B cell (primary cell): ENCODE measurements around the gene PEX1. TPM values are rescaled to one million over a fixed set of nuclear protein-coding genes. Genes with fewer than 3 reads are reported as not detected.

ENCODE experiments used
- ATAC-seq: fragments of 200-7000 bp; cut with Tn5 transposase; one replicate; pipeline ENCODE4 v1.10.0; 2021; ENCODE audit warnings: low read depth, mild to moderate bottlenecking, moderate number of reproducible peaks, moderate library complexity
- CTCF ChIA-PET: fragments of 350-600 bp; sonication (Branson Sonifier 250); formaldehyde crosslinking; loops from one replicate; lab custom pipeline; 2021; ENCODE audit warnings: antibody characterized with exemption, inconsistent platforms; lab: Charles Lee
- POLR2A ChIA-PET: fragments of 350-600 bp; sonication (Branson Sonifier 250); formaldehyde crosslinking; loops from one replicate; lab custom pipeline; 2021; ENCODE audit warnings: antibody characterized with exemption; lab: Charles Lee
- DNase-seq: peaks from one replicate; pipeline ENCODE4 v3.0.0; 2013
- H2AFZ ChIP-seq: 2 replicates; pipeline ENCODE4 v1.6.1; 2012; ENCODE audit warnings: mild to moderate bottlenecking, low read depth, low read length; ENCODE audit not compliant: insufficient read depth, poor library complexity, severe bottlenecking
- H3K27ac ChIP-seq, 2 donors: 1 replicate in 1 of 2; 2 replicates in 1 of 2; pipeline ENCODE4 v1.5.1; 2012 to 2013; ENCODE audit warnings: low read length in 2 of 2, mild to moderate bottlenecking in 2 of 2, moderate library complexity in 1 of 2
- H3K27me3 ChIP-seq, 4 experiments: fragments of 200-600 bp in 1 of 4; sonication (generic) in 1 of 4; replicated peaks in 1 of 4; 1 replicate in 2 of 4; 2 replicates in 2 of 4; pipeline versions ENCODE4 v1.6.1 to v1.7.0; 2013 to 2016; ENCODE audit warnings: low read length in 3 of 4, mild to moderate bottlenecking in 2 of 4, mixed read lengths in 1 of 4, moderate library complexity in 1 of 4; ENCODE audit not compliant: insufficient read depth in 4 of 4, control insufficient read depth in 3 of 4; ENCODE audit errors: control extremely low read depth in 1 of 4
- H3K36me3 ChIP-seq, 2 experiments: replicated peaks in 1 of 2; 1 replicate in 1 of 2; 2 replicates in 1 of 2; pipeline versions ENCODE4 v1.6.1 to v1.7.1; 2013; ENCODE audit warnings: low read length in 1 of 2; ENCODE audit not compliant: insufficient read depth in 2 of 2, control insufficient read depth in 1 of 2; ENCODE audit errors: control extremely low read depth in 1 of 2, extremely low read depth in 1 of 2
- H3K4me1 ChIP-seq, 2 donors: fragments of 200-600 bp in 1 of 2; sonication (generic) in 1 of 2; 1 replicate in 1 of 2; 2 replicates in 1 of 2; pipeline versions ENCODE4 v1.5.1 to v1.6.1; 2013 to 2017; ENCODE audit warnings: low read length in 2 of 2; ENCODE audit not compliant: control insufficient read depth in 2 of 2, insufficient read depth in 2 of 2
- H3K4me2 ChIP-seq: replicated peaks from 2 replicates; pipeline ENCODE3; 2012; ENCODE audit warnings: mild to moderate bottlenecking, low read depth, low read length; ENCODE audit not compliant: poor library complexity, severe bottlenecking
- H3K4me3 ChIP-seq, 5 experiments: fragments of 200-600 bp in 1 of 5; sonication (generic) in 1 of 5; 1 replicate in 3 of 5; 2 replicates in 2 of 5; pipeline versions ENCODE4 v1.5.1 to v1.7.0; 2011 to 2016; ENCODE audit warnings: low read length in 4 of 5, mild to moderate bottlenecking in 4 of 5, low read depth in 2 of 5, control low read depth in 1 of 5, moderate library complexity in 1 of 5; ENCODE audit not compliant: insufficient read depth in 1 of 5; ENCODE audit errors: control extremely low read depth in 1 of 5, extremely low read depth in 1 of 5
- H3K79me2 ChIP-seq: fragments of 200-600 bp; sonication (generic); one replicate; pipeline ENCODE4 v1.6.0; 2016; ENCODE audit warnings: low read length; ENCODE audit not compliant: control insufficient read depth, insufficient read depth
- H3K9ac ChIP-seq: fragments of 200-600 bp; sonication (generic); 2 replicates; pipeline ENCODE4 v1.6.1; 2017; ENCODE audit warnings: mild to moderate bottlenecking, low read length, moderate library complexity
- H3K9me3 ChIP-seq, 3 donors: one replicate each; pipeline versions ENCODE4 v1.6.1 to v1.7.1; 2013; ENCODE audit warnings: low read length in 2 of 3; ENCODE audit not compliant: control insufficient read depth in 2 of 3, insufficient read depth in 1 of 3; ENCODE audit errors: control extremely low read depth in 1 of 3
- H4K20me1 ChIP-seq: 2 replicates; pipeline ENCODE4 v1.6.0; 2012; ENCODE audit warnings: mild to moderate bottlenecking, low read length; ENCODE audit not compliant: insufficient read depth, control insufficient read depth, poor library complexity, severe bottlenecking
- H3K27ac Mint-ChIP-seq: one replicate; pipeline ENCODE4 v1.8.0; 2021; ENCODE audit warnings: mixed read lengths
- H3K27me3 Mint-ChIP-seq: one replicate; pipeline ENCODE4 v1.8.0; 2021; ENCODE audit warnings: mixed read lengths
- H3K4me1 Mint-ChIP-seq: one replicate; pipeline ENCODE4 v1.8.0; 2021; ENCODE audit warnings: mixed read lengths
- H3K4me3 Mint-ChIP-seq: one replicate; pipeline ENCODE4 v1.8.0; 2021; ENCODE audit warnings: mixed read lengths
- H3K9me3 Mint-ChIP-seq: one replicate; pipeline ENCODE4 v1.8.0; 2022; ENCODE audit warnings: mixed read lengths; ENCODE audit not compliant: insufficient read depth
- EZH2 ChIP-seq: IDR thresholded peaks from 2 replicates; pipeline ENCODE4 v1.6.1; 2012; ENCODE audit warnings: borderline replicate concordance, low read depth, mild to moderate bottlenecking, moderate library complexity, low read length; ENCODE audit not compliant: insufficient read depth, poor library complexity, severe bottlenecking
- WGBS: methylation state at CpG from one replicate; pipeline ENCODE4 v1.1.5; 2013; ENCODE audit warnings: missing lambda C conversion rate; ENCODE audit not compliant: insufficient coverage; 5-methylcytosine and 5-hydroxymethylcytosine counted together
- intact Hi-C: fragments of 100-400 bp; cut with micrococcal nuclease; formaldehyde crosslinking; loops from one replicate; pipeline ENCODE4 v1.10.0; 2022
- polyA plus RNA-seq: library from polyadenylated mRNA; depleted of rRNA; stranded (reverse); fragments of >200 nt; gene quantifications from 2 replicates; pipeline ENCODE4 v1.2.3, GENCODE V29; 2012
- total RNA-seq, 2 donors: library from RNA; stranded (reverse); fragments of 120-200 nt in 1 of 2; gene quantifications; 1 replicate in 1 of 2; 2 replicates in 1 of 2; pipeline versions ENCODE4 v1.2.3 to v1.2.4, GENCODE V29; 2013 to 2022
- TF ChIP-seq, protein P1 (sequence below): fragments of 200-600 bp; IDR thresholded peaks from one replicate; pipeline ENCODE4 v1.8.0; 2022; ENCODE audit warnings: antibody characterized with exemption, mild to moderate bottlenecking

Gene PEX1
- total and polyA plus RNA-seq, 2 donors (not counting 1 experiment from before 2014, with no cell fraction given) = 26.0 to 33.7 TPM

GRCh38 chr7:92460510-92460909 is 67.8 kb downstream of the PEX1 start:
- Histone ChIP-seq H3K4me3 (no peak overlapping the region), H3K4me1 (no peaks in the 10 kb centered on the region), H4K20me1 (no peaks in the 10 kb centered on the region), H3K9ac (no peak overlapping the region), H3K27me3 (no peaks in the 10 kb centered on the region), H3K4me2 (no peak overlapping the region), H3K36me3 (peaks cover 2 to 11% of the 10 kb centered on the region in 2 experiments), H2AFZ (no peak overlapping the region), H3K79me2 (no peaks in the 10 kb centered on the region), H3K9me3 (no peaks in the 10 kb centered on the region), H3K27ac (no peak overlapping the region)
- ChIA-PET CTCF (interaction anchor here (0.6 to 1.6 kb wide), 5 partner anchors 29 to 500 kb away, joined by 3 to 12 read pairs (median 4); no protein-coding TSS in a partner anchor), POLR2A (no interaction called here)
- Mint-ChIP-seq H3K4me3 (no peak overlapping the region), H3K9me3 (no peaks in the 10 kb centered on the region), H3K27ac (no peak overlapping the region), H3K4me1 (no peaks in the 10 kb centered on the region), H3K27me3 (no peaks in the 10 kb centered on the region)
- TF ChIP-seq, protein P1, sequence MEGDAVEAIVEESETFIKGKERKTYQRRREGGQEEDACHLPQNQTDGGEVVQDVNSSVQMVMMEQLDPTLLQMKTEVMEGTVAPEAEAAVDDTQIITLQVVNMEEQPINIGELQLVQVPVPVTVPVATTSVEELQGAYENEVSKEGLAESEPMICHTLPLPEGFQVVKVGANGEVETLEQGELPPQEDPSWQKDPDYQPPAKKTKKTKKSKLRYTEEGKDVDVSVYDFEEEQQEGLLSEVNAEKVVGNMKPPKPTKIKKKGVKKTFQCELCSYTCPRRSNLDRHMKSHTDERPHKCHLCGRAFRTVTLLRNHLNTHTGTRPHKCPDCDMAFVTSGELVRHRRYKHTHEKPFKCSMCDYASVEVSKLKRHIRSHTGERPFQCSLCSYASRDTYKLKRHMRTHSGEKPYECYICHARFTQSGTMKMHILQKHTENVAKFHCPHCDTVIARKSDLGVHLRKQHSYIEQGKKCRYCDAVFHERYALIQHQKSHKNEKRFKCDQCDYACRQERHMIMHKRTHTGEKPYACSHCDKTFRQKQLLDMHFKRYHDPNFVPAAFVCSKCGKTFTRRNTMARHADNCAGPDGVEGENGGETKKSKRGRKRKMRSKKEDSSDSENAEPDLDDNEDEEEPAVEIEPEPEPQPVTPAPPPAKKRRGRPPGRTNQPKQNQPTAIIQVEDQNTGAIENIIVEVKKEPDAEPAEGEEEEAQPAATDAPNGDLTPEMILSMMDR = no peak
- no peak for TF ChIP-seq EZH2
- ATAC-seq (no peak), DNase-seq (no peak)
- intact Hi-C loops = loop anchor here (5.0 kb wide), 1 partner anchor 38 kb away; no protein-coding TSS in a partner anchor
- WGBS = 100% methylated on average over 1 of the region's 4 CpGs

GRCh38 chr7:92460109-92460508 is 68.2 kb downstream of the PEX1 start:
- no peaks in the 10 kb centered on the region for H3K27me3 Mint-ChIP-seq
- H3K9me3 Mint-ChIP-seq = no peaks in the 10 kb centered on the region
- Histone ChIP-seq H3K4me3 (no peak overlapping the region), H3K79me2 (no peaks in the 10 kb centered on the region), H3K4me2 (no peak overlapping the region), H3K36me3 (peaks cover 2 to 14% of the 10 kb centered on the region in 2 experiments), H3K9ac (no peak overlapping the region), H3K9me3 (no peaks in the 10 kb centered on the region), H3K4me1 (no peaks in the 10 kb centered on the region), H2AFZ (no peak overlapping the region), H4K20me1 (no peaks in the 10 kb centered on the region), H3K27me3 (no peaks in the 10 kb centered on the region), H3K27ac (no peak overlapping the region)
- WGBS = no CpG with 5 or more reads among the region's 2 CpGs
- no peak for ATAC-seq
- CTCF ChIA-PET = interaction anchor here (0.6 to 1.2 kb wide), 2 partner anchors 35 to 36 kb away, joined by 3 read pairs; no protein-coding TSS in a partner anchor
- no peak for TF ChIP-seq EZH2
- TF ChIP-seq, protein P1 = no peak
- intact Hi-C loops = loop anchor here (5.0 kb wide), 1 partner anchor 38 kb away; no protein-coding TSS in a partner anchor
- no peak for DNase-seq
- no peak overlapping the region for H3K4me3 Mint-ChIP-seq
- POLR2A ChIA-PET = no interaction called here
- no peaks in the 10 kb centered on the region for H3K4me1 Mint-ChIP-seq
- no peak overlapping the region for H3K27ac Mint-ChIP-seq
